ENCODE results near the gene TIMP2. TPM values are rescaled to one million over a fixed set of nuclear protein-coding genes. Genes with fewer than 3 reads are reported as not detected.
"Not testable (repeated sequence)": the region's sequence is repeated elsewhere in the genome, so short reads cannot be mapped to it uniquely, and the experiment has no call there.

TIMP2 gene
- total RNA-seq, 1 donor from 2014 or later: 1.6 TPM

DNA sequence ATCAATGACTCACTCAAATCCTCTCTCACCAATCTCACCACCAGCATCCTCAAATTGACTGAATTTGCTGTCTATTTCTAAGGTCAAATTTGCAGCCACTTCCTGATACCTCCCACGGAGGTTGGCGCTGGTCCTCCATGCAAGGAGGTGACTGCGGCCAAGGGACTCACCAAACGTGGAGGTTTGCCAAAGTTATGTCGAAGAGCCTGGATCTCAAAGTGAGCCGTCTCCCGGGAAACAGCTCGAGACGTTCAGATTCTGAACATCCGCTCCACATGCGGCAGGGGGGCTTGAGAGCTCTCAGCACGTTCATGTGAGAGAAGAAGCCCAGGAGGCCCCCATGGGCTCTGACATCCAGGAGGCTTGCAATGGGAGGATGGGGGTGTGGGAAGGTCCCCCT is 31.9 kb upstream of the TIMP2 start:
- intact Hi-C loops (cut with micrococcal nuclease): no loop called here

DNA sequence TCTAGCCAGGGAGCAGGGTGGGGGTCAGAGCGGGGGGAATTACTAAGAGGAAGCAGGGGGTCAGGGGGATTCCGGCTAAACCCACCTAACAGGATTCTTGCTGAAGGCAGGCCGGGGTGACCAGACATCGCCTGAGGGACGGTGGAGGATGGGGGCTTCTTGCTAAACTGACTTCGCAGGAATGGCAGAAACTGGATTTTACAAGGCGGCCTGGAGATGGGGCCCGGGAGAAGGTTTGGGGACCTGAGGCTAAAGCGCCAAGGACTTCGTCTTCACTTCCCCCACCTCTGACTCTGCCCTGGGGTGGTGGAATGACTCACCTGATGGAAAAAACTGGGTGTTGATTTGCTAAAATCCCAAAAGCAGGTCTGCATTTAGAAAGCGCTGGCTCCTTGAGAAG is 31.1 kb upstream of the TIMP2 start:
- intact Hi-C loops (cut with micrococcal nuclease): no loop called here

DNA sequence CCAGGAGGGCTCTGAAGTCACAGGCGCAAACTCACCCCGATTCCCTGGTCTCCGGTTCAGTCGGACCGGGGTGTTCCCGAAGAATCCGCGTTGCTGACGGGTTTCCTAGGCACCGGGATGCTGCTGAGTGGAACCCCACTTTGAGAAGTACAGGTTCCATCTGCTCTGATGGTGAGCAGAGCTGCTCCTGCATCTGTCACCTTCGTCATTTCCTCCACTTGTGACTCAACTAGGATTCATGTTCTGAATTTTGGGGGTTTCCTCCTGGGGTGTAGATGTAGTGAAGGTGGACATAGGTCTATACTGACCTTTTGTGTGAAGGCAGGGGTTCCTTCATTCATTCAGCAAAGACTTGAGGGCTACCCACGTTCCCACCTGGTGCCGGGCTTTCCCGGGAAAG is 29.5 kb upstream of the TIMP2 start:
- intact Hi-C loops (cut with micrococcal nuclease): no loop called here

DNA sequence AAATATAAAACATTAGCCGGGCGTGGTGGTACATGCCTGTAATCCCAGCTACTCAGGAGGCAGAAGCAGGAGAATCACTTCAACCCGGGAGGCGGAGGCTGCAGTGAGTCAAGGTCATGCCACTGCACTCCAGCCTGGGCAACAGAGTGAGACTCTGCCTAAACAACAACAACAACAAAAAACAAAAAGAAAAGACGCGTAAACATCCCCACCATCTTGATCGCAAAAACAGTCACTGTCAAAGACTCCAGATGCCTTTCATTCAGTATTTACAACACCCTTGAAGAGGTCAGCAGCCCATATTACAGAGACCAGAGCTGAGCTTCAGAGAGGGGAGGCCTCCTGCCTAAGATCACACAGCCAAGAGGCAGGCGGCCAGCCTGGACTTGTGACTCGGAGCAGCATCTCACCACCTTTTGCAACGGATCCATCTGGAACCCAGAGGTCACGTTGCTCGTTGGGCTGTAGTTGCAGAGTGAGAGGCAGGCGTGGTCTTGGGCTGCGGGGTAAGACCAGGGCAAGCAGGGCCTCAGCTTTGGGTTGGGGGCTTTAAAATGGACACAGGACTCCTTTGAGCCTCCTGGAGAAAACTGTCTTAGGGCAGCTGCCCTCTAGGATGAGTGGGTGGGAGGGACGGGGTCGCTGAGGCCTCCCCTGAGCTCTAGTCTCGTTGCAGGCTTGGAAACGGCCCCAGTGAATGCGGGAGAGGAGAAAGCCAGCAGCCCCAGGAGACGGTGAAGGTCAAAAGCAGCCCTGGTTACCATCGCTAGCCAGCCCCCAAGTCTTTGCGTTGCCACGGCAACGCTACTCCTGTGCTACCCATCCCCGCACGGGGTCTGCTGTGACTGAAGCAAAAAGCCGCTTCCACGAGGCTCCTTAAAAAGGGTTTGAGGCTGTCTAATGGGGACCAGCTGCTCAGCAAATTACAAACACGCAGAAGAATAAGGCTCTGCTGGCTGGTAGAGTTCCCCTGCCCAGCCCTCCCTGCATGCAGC is 28.5 kb upstream of the TIMP2 start:
- intact Hi-C loops (cut with micrococcal nuclease): no loop called here

DNA sequence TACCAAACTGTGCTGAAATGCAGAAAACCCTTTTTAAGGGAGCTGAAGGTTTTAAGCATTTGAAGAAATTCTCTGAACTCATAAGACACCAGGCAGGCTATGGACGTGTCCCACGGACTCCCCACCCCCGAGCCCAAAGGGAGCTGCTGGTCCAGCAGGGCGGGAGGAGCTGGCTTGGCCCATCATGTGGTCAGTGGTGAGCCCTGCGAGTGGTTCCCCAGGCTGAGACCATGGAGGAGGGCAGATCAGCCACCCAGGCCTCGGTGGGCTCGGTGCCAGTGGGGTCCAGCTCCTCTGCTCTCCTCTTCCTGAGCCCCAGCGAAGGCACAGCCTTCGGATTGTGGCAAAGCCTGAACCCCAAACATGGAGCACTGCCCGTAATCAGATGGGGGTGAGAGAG is 27.5 kb upstream of the TIMP2 start:
- intact Hi-C loops (cut with micrococcal nuclease): no loop called here

DNA sequence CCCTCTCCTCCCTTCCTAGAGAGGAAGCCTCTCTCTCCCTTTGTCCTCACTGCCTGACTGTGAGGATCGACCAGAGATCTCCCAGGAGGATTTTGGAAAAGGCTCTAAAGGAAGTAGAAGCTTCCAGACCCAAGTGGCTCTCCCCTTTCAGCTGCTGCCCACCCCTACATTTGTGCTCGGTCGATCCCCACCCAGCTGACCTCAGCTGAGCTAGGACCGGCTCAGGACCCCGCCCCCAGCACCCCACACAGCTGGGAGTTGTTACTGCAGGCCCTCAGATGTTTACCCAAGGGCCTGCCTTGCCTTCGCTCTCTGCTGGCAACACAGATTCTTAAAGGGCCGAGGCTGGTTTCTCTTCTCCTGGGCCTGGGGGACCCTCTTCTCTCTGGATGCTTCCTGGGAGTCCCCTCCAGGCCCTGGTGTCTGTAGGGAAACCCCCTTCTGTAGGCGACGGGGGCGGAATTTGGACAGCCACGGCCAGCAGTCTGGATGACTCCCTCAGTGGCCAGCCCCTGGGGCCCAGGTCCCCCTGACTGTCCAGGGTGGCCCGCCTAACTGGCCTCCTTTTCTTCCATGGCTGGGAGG is 26.9 kb upstream of the TIMP2 start:
- intact Hi-C loops (cut with micrococcal nuclease): no loop called here

DNA sequence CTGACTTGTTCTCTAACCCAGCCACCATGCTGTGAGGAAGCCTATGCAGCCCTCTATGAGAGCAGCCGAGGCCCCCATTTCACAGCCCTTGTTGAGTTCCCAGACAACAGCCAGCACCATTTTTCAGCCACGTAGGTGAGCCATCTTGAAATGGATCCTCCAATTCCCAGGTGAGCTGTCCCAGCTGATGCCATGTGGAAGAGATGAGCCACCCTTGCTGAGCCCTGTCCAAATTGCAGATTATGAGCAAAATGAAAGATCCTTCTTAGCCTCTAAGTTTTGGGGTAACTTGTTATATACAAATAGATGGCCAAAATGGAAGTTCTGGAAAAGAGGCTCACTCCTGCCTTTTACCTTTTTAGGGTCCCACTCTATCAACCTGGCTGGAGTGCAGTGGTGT is 25.7 kb upstream of the TIMP2 start:
- intact Hi-C loops (cut with micrococcal nuclease): no loop called here

DNA sequence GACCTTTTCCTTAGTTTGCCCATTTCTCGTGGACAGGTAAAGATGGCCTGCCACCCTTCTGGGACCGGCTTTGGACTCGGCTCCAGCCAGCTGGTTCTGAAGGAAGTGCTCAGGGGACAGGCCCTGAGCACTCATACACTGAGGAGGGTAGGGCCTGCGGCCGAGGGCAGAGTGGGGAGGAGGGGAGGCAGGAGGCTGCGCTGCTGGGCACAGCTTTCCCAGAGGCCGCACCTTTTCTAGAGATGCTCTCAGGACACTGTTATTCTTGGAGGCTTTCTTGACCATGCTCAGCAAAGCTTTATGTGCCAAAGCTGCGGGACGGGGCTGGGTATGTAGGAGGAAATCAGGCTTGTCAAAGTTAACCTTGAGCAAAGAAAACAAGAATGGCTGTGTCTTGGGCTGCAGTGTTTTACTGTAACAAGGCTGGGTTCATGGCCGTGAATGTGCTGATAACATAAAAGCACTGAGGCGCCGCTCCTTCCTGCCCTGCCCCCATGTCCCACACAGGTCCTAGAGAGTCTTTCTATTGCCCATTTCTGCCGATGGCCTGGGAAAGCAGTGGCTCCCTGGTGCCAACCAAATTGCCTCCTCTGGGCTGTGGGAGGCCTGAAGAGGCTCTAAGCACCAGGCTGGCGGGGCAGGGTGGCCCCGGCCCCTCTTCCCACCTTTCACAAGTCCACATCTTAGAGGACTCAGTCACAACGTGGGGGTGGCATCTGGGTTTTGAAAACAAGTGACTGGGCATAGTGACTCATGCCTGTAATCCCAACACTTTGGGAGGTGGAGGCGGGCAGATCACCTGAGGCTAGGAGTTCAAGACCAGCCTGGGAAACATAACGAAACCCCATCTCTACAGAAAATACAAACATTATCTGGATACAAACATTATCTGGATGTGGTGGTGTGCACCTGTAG is 22.3 kb upstream of the TIMP2 start:
- intact Hi-C loops (cut with micrococcal nuclease): no loop called here

DNA sequence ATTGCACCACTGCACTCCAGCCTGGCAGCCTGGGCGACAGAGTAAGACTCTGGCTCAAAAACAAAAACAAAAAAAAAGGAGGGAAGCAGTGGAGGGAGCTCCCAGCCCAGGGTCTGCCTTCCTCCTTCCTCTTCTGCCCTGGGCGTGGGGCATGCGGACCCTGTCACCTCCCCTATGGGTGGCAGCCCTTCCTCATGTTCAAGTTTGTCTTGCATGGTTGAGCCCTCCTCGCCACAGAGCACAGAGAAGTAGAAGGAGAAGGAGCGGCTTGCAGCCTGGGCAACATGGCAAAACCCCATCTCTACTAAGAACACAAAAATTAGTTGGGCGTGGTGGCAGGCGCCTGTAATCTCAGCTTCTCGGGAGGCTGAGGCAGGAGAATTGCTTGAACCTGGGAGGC is 21.4 kb upstream of the TIMP2 start:
- intact Hi-C loops (cut with micrococcal nuclease): no loop called here

DNA sequence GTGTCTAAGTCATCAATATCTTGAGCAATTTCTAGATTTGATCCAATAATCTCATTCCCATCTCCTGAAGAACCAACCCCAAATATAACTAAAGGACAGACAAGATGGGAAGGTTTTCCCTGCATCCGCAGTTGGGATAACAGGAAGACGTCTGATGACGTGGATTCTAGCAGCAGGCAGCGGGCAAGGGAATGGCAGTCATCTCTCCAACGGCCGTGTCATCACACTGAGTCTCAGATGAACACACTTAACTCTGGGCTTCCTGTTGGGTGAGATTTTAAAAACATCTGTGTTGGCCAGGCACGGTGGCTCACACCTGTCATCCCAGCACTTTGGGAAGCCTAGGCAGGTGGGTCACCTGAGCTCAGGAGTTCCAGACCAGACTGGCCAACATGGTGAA is 20.9 kb upstream of the TIMP2 start:
- intact Hi-C loops (cut with micrococcal nuclease): no loop called here

DNA sequence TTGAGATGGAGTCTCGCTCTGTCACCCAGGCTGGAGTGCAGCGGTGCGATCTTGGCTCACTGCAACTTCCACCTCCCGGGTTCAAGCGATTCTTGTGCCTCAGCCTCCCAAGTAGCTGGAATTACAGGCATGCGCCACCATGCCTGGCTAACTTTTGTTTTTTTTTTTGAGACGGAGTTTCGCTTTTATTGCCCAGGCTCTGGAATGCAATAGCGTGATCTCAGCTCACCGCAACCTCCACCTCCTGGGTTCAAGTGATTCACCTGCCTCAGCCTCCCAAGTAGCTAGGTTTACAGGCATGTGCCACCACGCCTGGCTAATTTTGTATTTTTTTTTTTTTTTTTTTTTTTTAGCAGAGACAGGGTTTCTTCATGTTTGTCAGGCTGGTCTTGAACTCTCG is 20.3 kb upstream of the TIMP2 start:
- intact Hi-C loops (cut with micrococcal nuclease): not testable (repeated sequence)

DNA sequence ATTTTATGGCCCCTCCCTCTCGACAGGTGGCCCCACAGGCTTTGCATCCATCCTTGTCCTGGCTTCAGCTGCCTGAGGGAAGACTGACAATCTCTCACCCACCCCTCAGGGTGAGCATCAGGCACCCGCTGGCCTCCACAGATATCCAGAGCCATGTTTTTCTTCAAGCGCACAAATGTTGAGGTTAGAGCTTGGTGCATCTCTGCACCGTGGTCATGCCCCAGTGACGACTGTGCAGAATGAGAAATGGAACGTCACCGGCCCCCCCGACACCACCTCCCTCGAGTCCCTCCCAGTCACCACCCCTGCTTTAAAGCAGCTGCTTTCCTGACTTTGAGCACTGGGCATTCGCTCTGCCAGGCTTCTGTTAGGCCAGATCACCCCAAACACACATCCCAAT is 19.8 kb upstream of the TIMP2 start:
- intact Hi-C loops (cut with micrococcal nuclease): no loop called here

DNA sequence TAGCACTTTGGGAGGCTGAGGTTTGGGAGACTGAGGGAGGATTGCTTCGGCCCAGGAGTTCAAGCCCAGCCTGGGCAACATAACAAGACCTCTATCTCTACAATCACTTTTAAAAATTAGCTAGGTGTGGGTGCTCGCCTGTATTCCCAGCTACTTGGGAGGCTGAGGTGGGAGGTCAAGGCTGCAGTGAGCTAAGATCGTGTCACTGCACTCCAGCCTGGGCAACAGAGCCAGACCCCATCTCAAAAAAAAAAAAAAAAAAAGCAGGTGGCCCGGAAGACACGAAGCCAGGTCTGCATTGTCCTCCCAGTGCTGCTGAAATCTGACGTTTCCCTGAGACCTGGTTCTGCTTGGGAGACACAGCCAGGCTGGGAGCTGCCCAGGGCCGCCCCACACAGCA is 18.8 kb upstream of the TIMP2 start:
- intact Hi-C loops (cut with micrococcal nuclease): no loop called here

DNA sequence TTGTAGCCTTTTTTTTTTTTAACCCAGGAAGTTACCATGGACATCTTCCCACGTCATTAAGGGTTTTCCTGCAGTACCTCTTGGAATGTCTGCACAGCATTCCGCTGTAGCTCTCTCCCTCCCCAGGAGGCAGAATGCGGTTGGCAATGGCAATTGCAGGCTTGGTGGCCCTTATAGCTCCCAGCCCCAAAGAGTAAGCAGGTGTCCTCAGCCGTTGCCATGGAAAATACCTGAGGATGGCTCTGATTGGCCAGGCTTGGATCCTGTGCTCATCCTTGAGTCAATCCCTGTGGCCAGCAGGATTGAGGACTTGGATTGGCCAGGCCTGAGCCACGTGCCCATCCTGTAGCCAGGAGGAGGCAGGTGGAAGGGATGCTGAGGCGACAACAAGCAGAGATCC is 15.5 kb upstream of the TIMP2 start:
- intact Hi-C loops (cut with micrococcal nuclease): no loop called here

DNA sequence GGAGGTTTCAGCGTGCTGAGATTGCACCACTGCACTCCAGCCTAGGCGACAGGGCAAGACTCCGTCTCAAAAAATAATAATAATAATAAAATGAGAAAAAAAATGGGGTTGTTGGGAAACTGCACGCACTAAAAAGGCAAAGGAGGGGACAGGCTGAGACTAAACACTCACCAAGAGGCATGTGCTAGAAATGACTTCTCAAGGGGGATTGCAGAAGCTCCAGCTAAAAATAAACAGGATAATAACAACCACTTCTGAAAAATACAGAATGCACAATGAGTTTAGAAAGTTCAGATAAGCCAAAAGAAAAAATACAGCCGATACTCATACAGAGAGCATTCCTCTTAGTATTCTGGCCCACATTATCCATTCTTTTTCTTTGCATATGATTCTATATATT is 15.1 kb upstream of the TIMP2 start:
- intact Hi-C loops (cut with micrococcal nuclease): no loop called here

DNA sequence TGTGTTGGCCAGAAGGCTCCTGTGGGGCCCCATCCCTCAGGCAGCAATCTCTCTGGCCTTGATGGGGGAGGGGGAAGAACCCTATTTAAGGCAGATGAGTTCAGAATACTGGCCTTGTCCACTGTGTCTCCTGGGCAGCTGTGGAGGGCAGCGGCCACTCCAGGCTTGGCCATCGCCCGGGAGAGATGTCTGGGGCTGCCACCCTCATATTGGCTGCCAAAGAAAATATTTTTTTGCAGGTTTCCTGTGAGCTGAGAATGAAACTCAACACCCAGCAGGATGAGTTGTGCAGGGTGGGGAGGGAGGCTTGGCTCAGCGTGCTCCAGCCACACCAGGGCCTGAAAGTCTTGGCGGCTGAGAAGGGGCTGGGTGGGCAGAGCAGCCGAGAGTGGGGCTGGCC is 14.4 kb upstream of the TIMP2 start:
- intact Hi-C loops (cut with micrococcal nuclease): no loop called here

DNA sequence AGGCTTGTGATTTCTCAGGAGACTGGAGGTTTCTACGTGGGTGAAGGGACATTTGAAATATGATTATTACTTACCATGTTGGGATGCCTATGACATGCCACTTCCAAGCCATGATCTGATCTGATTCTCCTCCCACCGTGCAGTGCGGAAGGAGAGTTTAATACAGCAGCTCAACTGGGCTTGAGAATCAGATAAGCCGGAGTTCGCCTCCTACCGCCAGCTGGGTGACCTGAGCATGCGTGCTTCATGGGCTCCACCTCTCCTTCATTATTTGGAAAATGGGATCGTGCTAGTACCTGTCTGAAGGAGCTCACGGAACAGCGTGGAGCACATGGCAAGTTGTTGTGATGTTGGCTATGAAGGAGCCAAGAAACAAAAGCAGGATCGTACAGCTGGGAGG is 12.4 kb upstream of the TIMP2 start:
- intact Hi-C loops (cut with micrococcal nuclease): no loop called here

DNA sequence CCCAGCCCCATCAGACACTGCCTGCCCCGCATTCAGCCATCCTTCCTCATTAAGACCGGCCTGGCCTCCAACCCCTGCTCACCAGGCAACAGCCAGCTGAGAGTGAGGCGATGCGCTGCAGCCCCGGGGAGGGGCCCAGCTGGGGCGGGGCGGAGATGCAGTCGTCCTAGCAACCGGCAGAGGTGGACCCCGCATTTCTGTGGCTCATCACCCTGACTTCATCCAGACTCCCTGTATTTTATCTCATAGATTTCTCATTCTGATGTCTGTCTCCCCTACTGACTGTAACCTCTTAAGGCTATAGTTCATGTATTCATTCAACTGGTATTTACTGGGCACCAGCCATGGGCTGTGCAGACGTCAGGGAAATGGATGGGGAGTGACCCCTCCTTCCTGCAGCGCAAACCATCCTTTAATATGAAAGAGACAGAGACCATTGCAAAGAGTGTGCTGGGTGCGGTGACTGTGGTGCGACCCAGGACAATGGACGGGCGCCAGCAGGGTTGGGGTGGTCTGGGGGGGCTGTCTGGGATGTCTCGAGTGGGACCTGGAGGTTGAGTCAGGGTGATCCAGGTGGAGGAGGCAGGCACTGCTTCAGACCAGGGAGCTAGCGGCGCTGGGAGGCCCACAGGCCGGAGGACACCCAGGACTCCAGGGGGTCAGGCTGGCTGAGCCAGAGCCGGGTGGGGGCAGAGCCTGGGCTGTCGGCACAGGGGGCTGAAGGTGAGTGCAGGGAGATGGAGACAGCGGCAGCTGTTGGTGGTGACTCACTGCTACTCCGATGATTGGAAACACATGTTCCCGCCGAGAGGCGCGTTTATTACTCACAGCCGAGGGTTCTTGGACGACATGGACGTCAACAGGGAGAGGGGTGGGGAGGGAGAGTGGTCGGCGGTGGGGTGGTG is 10.5 kb upstream of the TIMP2 start:
- intact Hi-C loops (cut with micrococcal nuclease): no loop called here

DNA sequence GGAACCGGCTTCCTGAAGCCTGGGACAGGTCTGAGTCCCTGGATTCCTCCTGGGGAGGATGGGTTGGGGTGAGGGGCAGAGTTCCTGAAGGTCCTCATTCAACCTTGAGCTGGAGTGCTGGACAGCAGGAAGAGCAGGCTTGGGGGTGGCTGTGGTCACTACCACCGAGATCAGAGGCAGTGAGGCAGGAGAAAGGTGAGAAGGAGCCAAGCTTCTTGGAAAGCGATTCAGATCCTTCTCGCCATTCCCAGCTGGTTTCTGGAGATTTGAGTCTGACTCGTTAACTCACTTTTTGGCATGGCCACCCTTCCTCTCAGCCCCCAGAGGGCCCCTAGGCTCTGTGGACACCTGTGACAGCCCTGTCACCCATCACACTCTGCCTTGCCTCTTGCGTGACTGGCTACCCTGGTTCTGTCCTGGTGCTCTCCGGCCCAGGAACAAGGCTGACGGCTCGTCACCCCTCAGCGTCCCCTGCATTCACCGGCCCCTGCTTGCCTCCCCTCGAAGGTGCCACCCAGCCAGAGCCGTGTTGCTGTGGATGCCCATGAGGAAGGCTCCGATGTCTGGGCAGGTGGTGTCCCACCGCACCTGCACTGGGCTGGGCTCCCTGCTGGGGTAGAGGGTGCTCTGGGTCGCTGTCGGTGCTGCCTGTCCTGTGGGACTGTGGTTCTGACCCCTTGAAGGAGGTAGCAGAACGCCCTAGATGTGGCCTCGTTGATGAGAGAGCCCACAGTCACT is 9.7 kb upstream of the TIMP2 start:
- intact Hi-C loops (cut with micrococcal nuclease): no loop called here

DNA sequence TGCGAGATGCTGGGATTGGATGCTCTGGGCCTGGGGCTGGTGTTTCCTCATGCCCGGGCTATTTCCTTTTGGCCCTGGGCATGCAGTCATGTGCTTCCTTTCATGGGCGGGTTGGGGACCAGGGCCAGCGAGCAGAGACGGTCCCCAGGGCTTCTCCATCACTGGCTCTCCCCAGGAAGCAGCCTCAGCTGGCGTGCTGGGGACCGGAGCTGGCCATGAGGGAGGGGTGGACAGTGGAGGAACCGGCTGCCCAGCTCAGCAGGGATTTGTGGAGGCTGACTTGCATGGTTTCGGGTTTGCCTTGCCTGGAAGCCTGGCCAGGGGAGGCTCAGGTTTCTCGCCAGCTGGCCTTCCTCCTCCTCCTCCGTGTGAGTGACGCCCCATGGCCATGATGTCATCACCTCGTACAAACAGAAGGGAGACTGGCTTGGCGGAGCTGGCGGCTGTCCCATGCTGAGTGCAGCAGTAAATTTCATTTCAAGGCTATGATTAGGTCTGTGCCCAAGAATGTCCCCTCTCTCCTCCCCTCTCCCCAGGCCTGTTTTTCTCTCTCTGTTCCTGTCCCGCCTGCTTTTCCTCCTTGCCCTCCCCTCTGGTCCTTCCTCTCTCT is 8.9 kb upstream of the TIMP2 start:
- intact Hi-C loops (cut with micrococcal nuclease): no loop called here

Data from T-helper 2 cell treated with Interferon-gamma antibody and Interleukin-4, amounts not matched to agents 100 ng/mL and 5 ng/mL, for 36 hours (primary cell).